Hepatocyte (in vitro differentiated cells): ENCODE data around the gene SSTR3.

Experiments used
- CTCF ChIP-seq: fragments of 200-600 bp; sonication (generic); IDR thresholded peaks from 2 replicates; pipeline ENCODE4 v1.5.1; 2016; ENCODE audit warnings: antibody characterized with exemption, mild to moderate bottlenecking; ENCODE audit not compliant: poor library complexity
- EZH2 ChIP-seq: fragments of 200-600 bp; sonication (generic); IDR thresholded peaks from 2 replicates; pipeline ENCODE4 v1.6.1; 2016; ENCODE audit warnings: antibody characterized with exemption, mild to moderate bottlenecking, borderline replicate concordance
- EZH2phosphoT487 ChIP-seq: fragments of 200-600 bp; sonication (generic); IDR thresholded peaks from one replicate; pipeline ENCODE4 v1.6.1; 2018; ENCODE audit warnings: antibody characterized with exemption, mild to moderate bottlenecking, low read depth, moderate library complexity; ENCODE audit not compliant: unreplicated experiment, severe bottlenecking

GRCh38 chr22:37232140-37232998 is 20.1 kb upstream of the SSTR3 start:
- no peak for TF ChIP-seq EZH2
- TF ChIP-seq CTCF: no peak
- no peak for TF ChIP-seq EZH2phosphoT487
